Measurements from ENCODE around the gene PAPPA.

DNA sequence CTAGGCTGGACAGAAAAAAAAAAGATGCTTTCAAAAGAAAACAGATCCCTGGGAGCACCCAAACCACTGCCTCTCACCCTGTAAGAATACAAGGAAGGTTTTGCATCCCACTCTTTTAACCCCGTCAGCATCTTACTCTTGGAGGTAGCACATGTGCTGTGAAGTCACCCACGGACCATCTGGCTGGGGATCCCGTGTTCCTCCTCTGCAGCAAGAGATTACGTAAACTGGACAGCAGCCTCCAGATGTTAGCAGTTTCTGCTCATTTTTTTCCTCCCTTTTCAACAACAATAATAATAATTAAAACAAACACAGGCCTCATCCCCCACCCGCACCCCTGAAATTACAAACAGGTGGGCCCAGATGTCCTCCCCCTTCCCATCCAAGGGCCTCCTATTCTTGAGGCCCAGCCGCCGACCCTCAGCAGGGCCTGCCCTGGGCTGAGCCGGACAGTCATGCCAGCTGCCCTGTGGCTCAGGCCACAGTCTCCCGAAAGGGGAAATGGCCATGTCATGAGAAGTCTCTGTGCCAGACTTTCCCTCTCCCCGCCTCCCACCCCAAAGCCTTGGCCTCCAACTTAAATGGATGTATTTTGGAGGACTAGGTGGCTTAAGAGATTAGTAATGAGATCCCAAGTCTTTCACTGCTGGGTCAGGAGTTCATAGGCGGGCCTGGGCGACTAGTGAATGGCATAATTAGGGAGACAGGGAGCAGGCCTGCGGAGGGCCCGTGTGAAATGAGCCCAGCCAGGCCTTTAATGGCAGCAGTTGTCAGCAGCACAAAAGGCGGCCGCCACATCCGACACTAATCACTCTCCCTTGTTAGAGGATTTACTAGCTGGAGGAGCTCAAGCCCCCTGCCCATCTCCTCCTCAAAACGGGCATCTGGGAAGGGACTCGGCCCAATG is 165.1 kb downstream of the PAPPA start:
- TF ChIP-seq POLR2A (IDR thresholded peaks at IDR 0.05; ENCODE audit: low read length) (no peak), GATA1 (IDR thresholded peaks at IDR 0.05; ENCODE audit: low read depth, low read length) (no peak)
